ENCODE results near the gene F5. TPM values are rescaled to one million over a fixed set of nuclear protein-coding genes. Genes with fewer than 3 reads are reported as not detected.
A peak's percentile ranks its signal among the peaks of the same experiment; 100 is the strongest.

The F5 gene
- total and polyA plus RNA-seq, 10 of the 15 experiments (the other 5 are each of a cell fraction or from before 2014, with no cell fraction given) = under 0.01 to 3.8 (median 0.40) TPM

- no peak for TF ChIP-seq MTA3 (IDR thresholded peaks at IDR 0.05; ENCODE audit: borderline replicate concordance, low read length)
- no peak for TF ChIP-seq NFYB (IDR thresholded peaks at IDR 0.05; ENCODE audit: insufficient read depth, low read depth, low read length)
- TF ChIP-seq TARDBP (IDR thresholded peaks at IDR 0.05; ENCODE audit: borderline replicate concordance) = no peak
- TF ChIP-seq EP300 (IDR thresholded peaks at IDR 0.05; ENCODE audit: borderline replicate concordance in 1 of 2, control insufficient read depth in 1 of 2, low read depth in 2 of 2, low read length in 2 of 2) = no peak
- TF ChIP-seq REST (IDR thresholded peaks at IDR 0.05; ENCODE audit: low read depth, low read length) = no peak
- TF ChIP-seq ZNF24 (IDR thresholded peaks at IDR 0.05) = no peak
- TF ChIP-seq GATAD2B (conservative IDR thresholded peaks at IDR 0.05; ENCODE audit: low read depth) = no peak
- no peak for TF ChIP-seq RELB (IDR thresholded peaks at IDR 0.05; ENCODE audit: low read depth)
- no peak for TF ChIP-seq CBX3 (IDR thresholded peaks at IDR 0.05; ENCODE audit: borderline replicate concordance, low read depth)
- no peak for TF ChIP-seq KAT2A (conservative IDR thresholded peaks at IDR 0.05; ENCODE audit: control insufficient read depth, low read depth, low read length)
- no peak for TF ChIP-seq POLR2AphosphoS2 (IDR thresholded peaks at IDR 0.05; ENCODE audit: low read depth, low read length)
- TF ChIP-seq CHD1 (IDR thresholded peaks at IDR 0.05; ENCODE audit: low read depth, low read length) = no peak
- no peak for TF ChIP-seq SP1 (IDR thresholded peaks at IDR 0.05; ENCODE audit: low read depth, low read length)
- no peak for TF ChIP-seq NBN (IDR thresholded peaks at IDR 0.05)
- peak; percentile 68; the same call in 1 of the 2 replicates for TF ChIP-seq SMC3 (IDR thresholded peaks at IDR 0.05; ENCODE audit: borderline replicate concordance, low read length)
- TF ChIP-seq RFX5 (IDR thresholded peaks at IDR 0.05; ENCODE audit: low read depth, low read length) = no peak
- no peak for TF ChIP-seq ZNF592 (IDR thresholded peaks at IDR 0.05)
- TF ChIP-seq RAD21 (IDR thresholded peaks at IDR 0.05; ENCODE audit: insufficient read depth, low read depth, low read length) = peak; percentile 52
Measured at GRCh38 chr1:169586395-169587255, at the start of gene F5 (continued).

Data from GM12878 (cell line).